Stimulated activated CD4-positive, alpha-beta T cell treated with anti-CD3 and anti-CD28 coated beads, Interleukin-12 subunit alpha, Interleukin-12 subunit beta, amount 100 ng/mL, for 24 hours (primary cell): ENCODE measurements around the gene FXYD6.

ENCODE experiments used
- DNase-seq, 2 experiments: peaks; one replicate each; pipeline ENCODE4 v3.0.0-alpha.2; 2020; ENCODE audit warnings: low read depth in 2 of 2

FXYD6 gene

GRCh38 chr11:117910941-117911655 lies 34.6 kb upstream of the FXYD6 start:
- no peak for DNase-seq

DNA sequence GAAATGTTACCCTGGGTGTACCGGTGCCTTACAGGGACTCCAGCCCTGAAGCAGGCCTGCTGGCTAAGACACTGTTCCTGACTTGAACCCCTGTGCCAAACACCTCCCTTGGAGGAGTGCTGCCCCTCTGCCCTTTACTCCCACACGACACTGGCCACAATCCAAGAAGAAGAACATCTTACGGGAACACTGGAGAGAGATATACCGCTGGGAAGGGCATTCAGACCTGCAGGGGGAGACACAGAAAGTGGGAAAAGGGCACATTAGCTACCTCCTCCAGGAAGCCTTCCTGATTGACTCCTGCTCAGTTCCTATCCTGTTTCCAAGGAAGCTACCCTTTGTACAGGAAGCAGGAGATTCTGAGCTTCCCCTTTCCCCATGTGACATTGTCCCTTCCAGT lies 34.1 kb upstream of the FXYD6 start:
- no peak for DNase-seq

DNA sequence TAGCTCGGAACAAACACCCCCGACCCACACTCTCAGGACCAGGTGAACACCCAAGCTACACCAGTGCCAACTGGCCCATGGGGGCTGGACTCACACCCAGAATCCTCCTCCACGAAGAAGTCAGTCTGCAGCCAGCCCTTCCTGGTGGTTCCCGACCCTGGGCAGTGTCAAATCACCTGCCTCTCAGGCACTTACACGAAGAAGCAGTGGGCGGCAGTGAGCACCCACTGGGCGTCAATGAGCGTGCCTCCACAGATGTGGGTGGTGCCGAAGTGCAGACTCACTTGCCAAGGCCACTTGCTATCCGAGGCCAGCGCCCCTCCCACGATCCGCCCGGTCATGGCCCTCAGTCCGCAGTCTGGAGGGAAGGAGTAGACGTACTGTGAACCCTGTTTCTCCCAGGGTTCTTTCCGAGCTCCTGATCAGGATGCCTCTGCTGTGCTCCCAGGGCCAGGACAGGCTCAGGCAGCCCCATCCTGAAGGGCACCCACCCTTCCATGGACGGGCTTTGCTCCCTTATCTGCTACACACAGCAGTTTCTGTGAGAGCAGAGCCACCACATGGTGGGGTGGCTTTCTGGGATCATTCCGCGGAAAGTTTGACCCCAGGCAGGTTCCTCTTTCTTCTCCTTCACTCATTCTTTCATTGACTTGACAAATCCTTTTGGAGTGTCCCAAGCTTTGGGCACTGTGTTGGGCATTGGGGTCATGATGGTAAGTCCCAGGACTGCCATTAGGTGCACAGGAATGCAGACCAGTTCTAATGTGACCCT lies 33.3 kb upstream of the FXYD6 start:
- DNase-seq = no peak

- DNase-seq = no peak
These were observed 32.6 kb upstream of the FXYD6 start for GRCh38 chr11:117908959-117909610.

DNA sequence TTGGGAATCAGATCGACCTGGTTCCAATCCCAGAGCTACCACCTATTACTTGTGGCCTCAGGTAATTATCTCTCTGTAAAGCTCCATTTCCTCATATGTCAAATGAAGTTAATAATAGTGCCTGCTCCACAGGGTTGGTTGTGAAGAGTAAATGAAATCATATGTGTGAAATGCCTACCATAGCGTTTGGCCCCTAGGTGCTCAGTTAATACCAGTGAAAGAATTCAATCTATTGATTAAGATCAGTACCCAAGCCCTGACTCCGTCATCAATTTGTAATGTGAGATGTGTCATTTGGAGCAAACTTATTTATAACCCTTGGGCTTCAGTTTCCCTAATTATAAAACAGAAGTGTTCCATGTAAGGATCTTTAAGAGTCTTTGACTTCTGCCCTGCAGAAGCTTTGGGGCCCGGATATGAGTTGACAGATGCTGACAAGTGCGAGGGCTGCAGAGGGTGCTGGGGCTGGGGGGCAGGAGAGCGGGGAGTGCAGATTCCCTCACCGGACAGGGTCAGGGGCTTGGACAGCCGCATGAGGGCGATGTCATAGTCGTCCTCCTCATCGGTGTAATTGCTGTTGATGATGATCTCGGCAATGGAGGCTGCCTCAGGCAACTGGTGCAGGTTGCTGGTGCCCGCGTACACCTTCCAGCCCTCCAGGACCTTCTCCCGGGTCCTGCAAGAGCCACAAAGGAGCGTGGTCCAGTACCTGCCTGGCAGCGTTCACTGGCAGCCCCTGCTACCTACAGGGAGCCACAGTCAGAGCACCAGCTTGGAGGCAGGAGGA lies 31.8 kb upstream of the FXYD6 start:
- no peak for DNase-seq

- peak; percentile 39 to 62 for DNase-seq
These were observed 31.0 kb upstream of the FXYD6 start for GRCh38 chr11:117907276-117908108.

- no peak for DNase-seq
These were observed 30.3 kb upstream of the FXYD6 start for GRCh38 chr11:117906710-117907109.

DNA sequence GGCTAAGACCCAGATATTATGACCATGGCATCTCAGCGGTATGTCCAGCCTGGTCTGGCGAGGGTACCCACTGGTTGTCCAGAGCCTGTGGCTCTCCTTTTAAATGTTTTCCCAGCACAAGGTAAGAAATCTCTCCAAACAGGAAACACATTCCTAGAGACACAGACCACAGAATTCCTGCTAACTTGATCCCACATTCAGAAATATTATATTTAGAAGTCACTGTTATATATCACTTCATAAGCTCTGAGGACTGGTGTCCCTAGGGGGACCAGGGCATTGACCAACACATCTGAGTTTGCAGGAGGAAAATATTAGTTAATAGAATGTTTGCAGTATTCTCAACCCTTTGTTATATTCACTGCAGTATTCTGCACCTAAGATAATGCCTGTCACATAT lies 29.7 kb upstream of the FXYD6 start:
- no peak for DNase-seq

DNA sequence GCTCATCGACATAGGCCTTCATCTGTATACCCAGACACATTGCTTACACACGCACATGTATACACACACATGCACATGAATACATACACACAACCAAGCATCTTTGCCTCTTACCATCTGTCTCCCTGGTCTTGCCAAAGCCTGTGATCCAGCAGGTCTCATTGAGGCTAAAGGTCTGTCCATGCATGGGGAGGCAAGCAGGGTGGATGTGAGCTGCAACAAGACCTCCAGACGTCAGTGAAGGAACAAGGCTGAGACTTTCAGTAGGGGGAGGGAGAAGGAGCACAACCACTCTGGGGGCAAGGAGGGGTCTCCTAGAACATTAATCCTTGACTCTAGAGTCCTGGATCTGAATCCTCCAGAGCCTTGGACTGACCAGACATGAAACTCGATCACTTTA lies 29.1 kb upstream of the FXYD6 start:
- no peak for DNase-seq

DNA sequence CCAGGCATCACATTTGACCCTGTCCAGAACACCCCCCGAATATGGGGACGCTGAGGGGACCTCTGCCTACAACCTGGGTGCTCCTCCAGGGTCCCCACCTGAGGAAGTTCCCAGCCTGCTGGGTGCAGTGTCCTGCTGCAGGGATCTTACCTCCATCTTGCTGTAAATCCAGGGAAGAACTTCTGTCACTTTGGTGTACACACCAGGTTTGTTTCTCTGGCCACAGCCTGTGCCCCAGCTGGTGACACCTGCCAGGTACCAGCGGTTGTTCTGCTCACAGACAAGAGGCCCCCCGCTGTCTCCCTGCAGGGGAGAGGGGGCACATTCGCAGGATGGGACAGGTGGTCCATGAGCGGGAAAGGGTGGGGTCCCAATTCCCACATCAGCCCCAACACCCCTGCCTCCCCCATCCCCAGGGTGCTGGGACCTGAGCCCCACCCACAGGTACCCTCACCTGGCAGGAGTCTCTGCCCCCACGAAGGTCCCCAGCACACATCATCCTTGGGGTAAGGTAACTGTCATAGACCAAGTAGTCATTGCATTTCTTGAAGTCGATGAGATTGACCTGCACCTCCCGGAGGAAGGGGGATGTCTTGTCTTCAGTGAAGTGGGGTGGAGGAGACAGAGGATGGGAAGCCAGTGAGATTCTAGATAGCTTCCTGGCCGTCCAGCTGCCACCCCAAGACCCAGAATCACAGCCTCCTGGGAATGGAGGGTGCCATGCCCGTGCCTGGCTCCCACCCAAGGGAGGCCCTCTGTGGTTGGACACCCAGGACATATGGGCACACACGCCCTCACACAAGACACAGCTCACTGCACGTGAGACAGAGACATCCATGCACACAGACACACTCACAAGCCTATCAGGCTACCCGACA lies 27.3 kb upstream of the FXYD6 start:
- DNase-seq = no peak

- no peak for DNase-seq
These were observed 25.8 kb upstream of the FXYD6 start for GRCh38 chr11:117902001-117902845.

DNA sequence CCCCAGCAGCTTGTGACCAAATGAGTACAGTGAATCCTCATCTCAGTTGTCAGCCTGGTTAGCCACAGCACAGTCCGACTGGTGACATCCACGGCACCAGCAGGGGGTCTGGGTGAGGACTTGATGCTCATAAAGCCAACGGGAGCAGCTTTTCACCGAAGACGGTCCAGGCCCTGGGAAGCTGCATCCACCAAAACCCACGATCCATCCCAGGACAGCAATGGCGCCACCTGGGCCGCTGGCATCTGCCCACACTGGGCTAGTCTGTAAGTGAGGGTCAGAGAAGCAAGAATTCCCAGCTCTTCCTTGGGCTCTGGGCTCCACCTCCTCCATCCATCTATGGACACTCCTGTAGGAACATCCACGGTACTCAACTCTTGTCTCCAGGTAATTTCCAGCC lies 25.1 kb upstream of the FXYD6 start:
- no peak for DNase-seq

GRCh38 chr11:117900720-117901440 lies 24.4 kb upstream of the FXYD6 start:
- no peak for DNase-seq

DNA sequence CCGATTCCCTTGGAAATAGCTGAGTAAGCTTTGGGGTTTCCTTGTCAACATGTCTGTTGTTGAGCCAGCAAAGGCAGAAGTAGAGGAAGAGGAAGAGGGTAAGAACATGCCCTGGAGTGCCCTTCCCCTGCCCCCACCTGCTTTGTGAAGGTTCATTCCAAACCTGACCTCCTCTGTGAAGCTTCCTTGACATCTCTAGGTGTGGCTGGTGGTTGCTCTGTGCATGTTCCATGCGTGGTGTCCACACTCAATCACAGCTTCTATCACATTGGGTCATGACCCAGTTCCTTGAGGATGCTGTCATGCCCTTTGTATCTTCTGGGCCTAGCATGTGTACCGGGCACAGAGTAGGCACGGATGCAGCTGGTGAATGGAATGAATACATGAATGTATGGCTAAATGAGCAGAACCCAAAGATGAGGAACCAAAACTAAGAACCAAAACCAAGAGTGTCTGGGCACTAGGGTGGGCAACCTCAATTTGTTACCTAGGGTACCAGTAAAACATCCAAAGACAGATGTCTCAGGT lies 23.7 kb upstream of the FXYD6 start:
- DNase-seq = no peak

DNA sequence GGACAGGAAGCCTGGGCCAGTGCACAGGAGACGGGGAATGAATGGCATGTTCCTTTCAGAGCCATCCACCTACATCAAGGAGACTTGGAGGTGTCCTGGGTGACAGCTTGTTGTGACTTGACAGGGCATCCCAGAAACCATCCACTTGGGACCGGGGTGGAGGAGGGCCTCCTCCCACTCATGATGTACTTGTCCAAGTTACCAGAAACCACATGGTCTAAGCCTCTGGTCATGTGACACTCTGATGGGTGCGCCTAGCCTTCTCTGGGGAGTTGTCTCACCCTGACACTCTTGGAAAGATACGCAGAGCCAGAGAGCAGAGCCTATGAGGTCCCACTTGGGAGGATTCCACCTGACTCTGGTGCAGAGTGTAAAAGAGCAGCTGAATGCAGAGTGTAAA lies 21.6 kb upstream of the FXYD6 start:
- DNase-seq = no peak

DNA sequence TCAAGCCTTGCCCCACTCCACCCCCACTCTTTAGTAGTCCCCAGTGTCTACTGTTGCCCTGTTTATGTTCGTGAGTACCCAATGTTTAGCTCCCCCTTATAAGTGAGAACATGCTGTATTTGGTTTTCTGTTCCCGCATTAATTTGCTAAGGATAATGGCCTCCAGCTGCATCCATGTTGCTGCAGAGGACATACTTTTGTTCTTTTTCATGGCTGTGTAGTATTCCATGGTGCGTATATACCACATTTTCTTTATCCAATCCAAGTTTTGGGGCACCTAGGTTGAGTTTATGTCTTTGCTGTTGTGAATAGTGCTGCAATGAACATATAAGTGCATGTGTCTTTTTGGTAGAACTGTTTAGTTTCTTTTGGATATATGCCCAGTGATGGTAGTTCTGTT lies 16.2 kb upstream of the FXYD6 start:
- no peak for DNase-seq

- DNase-seq = no peak
These were observed 14.9 kb upstream of the FXYD6 start for GRCh38 chr11:117891362-117891761.

DNA sequence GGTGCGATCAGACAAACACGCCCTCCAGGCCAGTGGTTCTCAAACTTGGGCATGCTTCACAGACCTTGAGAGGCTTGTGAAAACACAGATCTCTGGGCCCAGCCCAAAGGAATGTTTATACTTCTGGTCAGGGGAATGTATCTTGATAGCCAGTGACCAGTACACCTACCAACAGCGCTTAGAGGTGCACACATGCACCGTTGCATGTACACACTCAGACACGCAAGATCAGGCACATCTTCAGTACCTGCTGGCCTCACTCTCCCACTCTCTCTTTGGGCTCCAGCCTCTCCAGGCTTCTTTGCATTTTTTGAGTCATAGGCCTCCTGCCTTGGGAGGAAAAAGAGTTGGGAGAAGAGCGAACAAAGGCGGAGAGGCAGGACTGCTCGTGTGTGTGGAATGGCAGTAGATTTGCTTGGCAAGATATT lies 11.7 kb upstream of the FXYD6 start:
- no peak for DNase-seq
